Ovary (tissue), 9 donors: ENCODE data around the gene NACAD. TPM values are rescaled to one million over a fixed set of nuclear protein-coding genes. Genes with fewer than 3 reads are reported as not detected.

ENCODE experiments used
- DNase-seq, 5 donors: peaks; one replicate each; pipeline ENCODE4 v3.0.0-alpha.2; 2019 to 2020
- H3K27ac ChIP-seq, 2 donors: fragments of 200-600 bp; one replicate each; pipeline versions ENCODE4 v1.5.1 to v1.8.0; 2019 to 2022
- H3K27me3 ChIP-seq: fragments of 200-600 bp; one replicate; pipeline ENCODE4 v1.8.0; 2022
- H3K36me3 ChIP-seq: fragments of 200-600 bp; sonication (generic); one replicate; pipeline ENCODE4 v1.5.1; 2019
- H3K4me1 ChIP-seq: one replicate; pipeline ENCODE4 v1.8.1; 2013; ENCODE audit warnings: mild to moderate bottlenecking, moderate library complexity; ENCODE audit not compliant: insufficient read depth
- H3K4me3 ChIP-seq: fragments of 200-600 bp; sonication (generic); one replicate; pipeline ENCODE4 v1.5.1; 2017
- H3K9me3 ChIP-seq, 2 donors: fragments of 200-600 bp in 1 of 2; sonication (generic) in 1 of 2; one replicate each; pipeline versions ENCODE4 v1.5.1 to v1.8.1; 2013 to 2019; ENCODE audit warnings: mild to moderate bottlenecking in 1 of 2, moderate library complexity in 1 of 2
- CTCF ChIP-seq, 3 donors: fragments of 450-650 bp in 2 of 3; fragments of 200-600 bp in 1 of 3; IDR thresholded peaks; one replicate each; pipeline versions ENCODE4 v1.5.1 to v1.8.0; 2016 to 2022; ENCODE audit warnings: antibody characterized with exemption in 3 of 3, mild to moderate bottlenecking in 1 of 3
- EP300 ChIP-seq: sonication (generic); formaldehyde crosslinking; IDR thresholded peaks from one replicate; pipeline ENCODE4 v1.6.1; 2017; ENCODE audit warnings: antibody characterized with exemption
- POLR2A ChIP-seq: fragments of 450-650 bp; IDR thresholded peaks from one replicate; pipeline ENCODE4 v1.6.1; 2017; ENCODE audit warnings: antibody characterized with exemption, mild to moderate bottlenecking, moderate library complexity
- WGBS, 3 donors: extraction: QIAGEN DNeasy Blood & Tissue Kit in 1 of 3; methylation state at CpG; one replicate each; pipeline versions ENCODE4 v1.1.5 to v1.1.7; 2013 to 2017; 5-methylcytosine and 5-hydroxymethylcytosine counted together
- intact Hi-C, 4 donors: fragments of 100-400 bp; cut with DNase I; formaldehyde crosslinking; loops; one replicate each; pipeline versions ENCODE4 v1.11.0 to v1.15.1; 2022 to 2023
- polyA plus RNA-seq, 2 donors: library from polyadenylated mRNA; stranded (reverse); fragments of 200-250 nt in 1 of 2; fragments of 350-450 nt in 1 of 2; fragmentation: Illumina TruSeq in 1 of 2; extraction: RNeasy Lipid Tissue Mini Kit (QIAGEN cat#74804) in 1 of 2; gene quantifications; one replicate each; pipeline ENCODE4 v1.2.3, GENCODE V29; 2013 to 2014
- total RNA-seq, 7 donors: library from RNA; depleted of rRNA in 2 of 7; stranded (reverse); fragments of >200 nt in 2 of 7; fragmentation: NEBNext Ultra II Directional in 3 of 7; extraction: Animal tissue kit (Norgen Biotek cat#: 25700) in 3 of 7; gene quantifications; one replicate each; pipeline versions ENCODE4 v1.1.0 to v1.2.4, GENCODE V29; 2016 to 2023
- donor health status: DM: no; HTN: no; CAD: no; lungs with moderate emphysema.
- donor health status: DM: no; HTN: no; CAD: no.
- donor health status: Bipolar disorder and iron deficiency.
- donor health status: DM: yes; HTN: yes; CAD: no.
- donor health status: DM: no; HTN: no; CAD: no.
- donor health status: DM: yes; HTN: yes; CAD: no.

Gene NACAD
- total and polyA plus RNA-seq, 9 donors: 4.1 to 24.1 (median 11.0) TPM

GRCh38 chr7:45067582-45067981 is 21.2 kb downstream of the NACAD start:
- Histone ChIP-seq H3K9me3 (no peaks in the 10 kb centered on the region), H3K27ac (no peak overlapping the region), H3K4me1 (no peaks in the 10 kb centered on the region), H3K27me3 (no peaks in the 10 kb centered on the region), H3K4me3 (no peak overlapping the region), H3K36me3 (no peaks in the 10 kb centered on the region)
- 91 to 97% (median 94%) methylated on average over 3 of the region's 3 CpGs for WGBS, 3 donors
- TF ChIP-seq CTCF (IDR thresholded peaks at IDR 0.05) (no peak), POLR2A (no peak)
- no peak for DNase-seq
- intact Hi-C loops: no loop called here

- Histone ChIP-seq H3K27ac (no peak overlapping the region), H3K4me1 (no peaks in the 10 kb centered on the region), H3K9me3 (no peaks in the 10 kb centered on the region), H3K4me3 (no peak overlapping the region), H3K36me3 (no peaks in the 10 kb centered on the region), H3K27me3 (no peaks in the 10 kb centered on the region)
- 88 to 93% (median 88%) methylated on average over 7 of the region's 7 CpGs for WGBS, 3 donors
- TF ChIP-seq EP300: no peak
- no peak for TF ChIP-seq CTCF (IDR thresholded peaks at IDR 0.05)
- no peak for TF ChIP-seq POLR2A
- no peak for DNase-seq
- intact Hi-C loops: no loop called here
Measured at GRCh38 chr7:45066409-45066808, 22.4 kb downstream of the NACAD start.

- Histone ChIP-seq H3K4me3 (no peak overlapping the region), H3K4me1 (no peaks in the 10 kb centered on the region), H3K9me3 (no peaks in the 10 kb centered on the region), H3K27ac (no peak overlapping the region), H3K36me3 (no peaks in the 10 kb centered on the region), H3K27me3 (no peaks in the 10 kb centered on the region)
- 90 to 91% (median 91%) methylated on average over 12 of the region's 12 CpGs for WGBS, 3 donors
- no peak for DNase-seq
- intact Hi-C loops: no loop called here
- TF ChIP-seq EP300 (no peak), POLR2A (no peak), CTCF (IDR thresholded peaks at IDR 0.05) (no peak)
Measured at GRCh38 chr7:45065031-45065995, 23.5 kb downstream of the NACAD start.

- H3K9me3 ChIP-seq: no peaks in the 10 kb centered on the region
- no peaks in the 10 kb centered on the region for H3K4me1 ChIP-seq
- WGBS, 3 donors: 93 to 95% (median 94%) methylated on average over 16 of the region's 16 CpGs
- TF ChIP-seq POLR2A (no peak), CTCF (IDR thresholded peaks at IDR 0.05) (no peak), EP300 (no peak)
- H3K36me3 ChIP-seq: no peaks in the 10 kb centered on the region
- H3K27me3 ChIP-seq: no peaks in the 10 kb centered on the region
- no peak overlapping the region for H3K4me3 ChIP-seq
- no peak for DNase-seq
- H3K27ac ChIP-seq: no peak overlapping the region
- intact Hi-C loops: no loop called here
Measured at GRCh38 chr7:45064047-45064725, 24.6 kb downstream of the NACAD start.
